Suprapubic skin (tissue), 4 donors: ENCODE data around the gene TMEM164. TPM values are rescaled to one million over a fixed set of nuclear protein-coding genes. Genes with fewer than 3 reads are reported as not detected.

Experiments used
- DNase-seq, 2 donors: peaks; one replicate each; pipeline ENCODE4 v3.0.0-alpha.2; 2019; ENCODE audit warnings: low spot score in 2 of 2
- H3K27ac ChIP-seq: fragments of 200-600 bp; sonication (generic); one replicate; pipeline ENCODE4 v1.5.1; 2019
- H3K27me3 ChIP-seq: fragments of 200-600 bp; sonication (generic); one replicate; pipeline ENCODE4 v1.5.1; 2019
- H3K36me3 ChIP-seq: fragments of 200-600 bp; sonication (generic); one replicate; pipeline ENCODE4 v1.5.1; 2019
- H3K4me1 ChIP-seq: fragments of 200-600 bp; sonication (generic); one replicate; pipeline ENCODE4 v1.5.1; 2019
- H3K4me3 ChIP-seq: fragments of 200-600 bp; sonication (generic); one replicate; pipeline ENCODE4 v1.5.1; 2019; ENCODE audit warnings: mild to moderate bottlenecking
- H3K9me3 ChIP-seq: fragments of 200-600 bp; sonication (generic); one replicate; pipeline ENCODE4 v1.5.1; 2019
- CTCF ChIP-seq, 2 donors: fragments of 200-600 bp in 1 of 2; fragments of 450-650 bp in 1 of 2; sonication (generic) in 1 of 2; IDR thresholded peaks; one replicate each; pipeline ENCODE4 v1.5.1; 2016 to 2019; ENCODE audit warnings: antibody characterized with exemption in 2 of 2, mild to moderate bottlenecking in 1 of 2, moderate library complexity in 1 of 2
- EP300 ChIP-seq: sonication (generic); formaldehyde crosslinking; IDR thresholded peaks from one replicate; pipeline ENCODE4 v1.6.1; 2017; ENCODE audit warnings: antibody characterized with exemption
- POLR2A ChIP-seq, 2 donors: fragments of 450-650 bp; IDR thresholded peaks; one replicate each; pipeline ENCODE4 v1.6.1; 2017; ENCODE audit warnings: antibody characterized with exemption in 2 of 2, mild to moderate bottlenecking in 2 of 2, moderate library complexity in 2 of 2
- POLR2AphosphoS5 ChIP-seq, 3 donors: sonication (generic); formaldehyde crosslinking; IDR thresholded peaks; one replicate each; pipeline ENCODE4 v1.6.1; 2017; ENCODE audit warnings: antibody characterized with exemption in 3 of 3
- whole genome bisulfite sequencing: methylation state at CpG from one replicate; pipeline ENCODE4 v1.1.5; 2018; 5-methylcytosine and 5-hydroxymethylcytosine counted together
- total RNA-seq, 4 donors: library from RNA; depleted of rRNA; stranded (reverse); fragments of >200 nt; gene quantifications; one replicate each; pipeline ENCODE4 v1.1.0, GENCODE V29; 2016

Gene TMEM164
- total RNA-seq, 4 donors from 2014 or later = 35.5 to 71.2 (median 58.7) TPM

GRCh38 chrX:110125446-110126162 is 122.7 kb downstream of the TMEM164 start:
- no peaks in the 10 kb centered on the region for H3K36me3 ChIP-seq
- H3K4me1 ChIP-seq = peaks cover 2% of the 10 kb centered on the region
- no peak for DNase-seq
- no peak overlapping the region for H3K27ac ChIP-seq
- WGBS = 66% methylated on average over 9 of the region's 9 CpGs
- no peak overlapping the region for H3K4me3 ChIP-seq
- no peaks in the 10 kb centered on the region for H3K9me3 ChIP-seq
- TF ChIP-seq EP300 (no peak), CTCF (IDR thresholded peaks at IDR 0.05) (no peak), POLR2A (IDR thresholded peaks at IDR 0.05) (no peak)
- H3K27me3 ChIP-seq = no peaks in the 10 kb centered on the region

- Histone ChIP-seq H3K27ac (no peak overlapping the region), H3K27me3 (no peaks in the 10 kb centered on the region), H3K9me3 (no peaks in the 10 kb centered on the region), H3K36me3 (no peaks in the 10 kb centered on the region), H3K4me1 (no peaks in the 10 kb centered on the region), H3K4me3 (no peak overlapping the region)
- no peak for DNase-seq
- WGBS = 92% methylated on average over 1 of the region's 1 CpG
- no peak for TF ChIP-seq POLR2AphosphoS5 (IDR thresholded peaks at IDR 0.05)
- no peak for TF ChIP-seq CTCF (IDR thresholded peaks at IDR 0.05)
- TF ChIP-seq EP300 = no peak
These were observed 128.1 kb downstream of the TMEM164 start for GRCh38 chrX:110131031-110131430.

GRCh38 chrX:110132450-110133114 is 129.7 kb downstream of the TMEM164 start:
- Histone ChIP-seq H3K27me3 (no peaks in the 10 kb centered on the region), H3K4me1 (no peaks in the 10 kb centered on the region), H3K36me3 (no peaks in the 10 kb centered on the region), H3K27ac (no peak overlapping the region), H3K9me3 (no peaks in the 10 kb centered on the region), H3K4me3 (no peak overlapping the region)
- DNase-seq = no peak
- TF ChIP-seq POLR2AphosphoS5 (IDR thresholded peaks at IDR 0.05) (no peak), POLR2A (IDR thresholded peaks at IDR 0.05) (no peak), CTCF (IDR thresholded peaks at IDR 0.05) (no peak), EP300 (no peak)
- 88% methylated on average over 1 of the region's 1 CpG for WGBS

GRCh38 chrX:110133735-110134370 is 130.9 kb downstream of the TMEM164 start:
- Histone ChIP-seq H3K27ac (no peak overlapping the region), H3K9me3 (no peaks in the 10 kb centered on the region), H3K4me3 (no peak overlapping the region), H3K27me3 (no peaks in the 10 kb centered on the region), H3K4me1 (no peaks in the 10 kb centered on the region), H3K36me3 (no peaks in the 10 kb centered on the region)
- no peak for TF ChIP-seq CTCF (IDR thresholded peaks at IDR 0.05)
- no peak for TF ChIP-seq EP300
- TF ChIP-seq POLR2AphosphoS5 (IDR thresholded peaks at IDR 0.05) = no peak
- no peak for TF ChIP-seq POLR2A (IDR thresholded peaks at IDR 0.05)
- no peak for DNase-seq
- WGBS = 79% methylated on average over 5 of the region's 5 CpGs

- Histone ChIP-seq H3K27ac (no peak overlapping the region), H3K36me3 (no peaks in the 10 kb centered on the region), H3K4me3 (no peak overlapping the region), H3K4me1 (no peaks in the 10 kb centered on the region), H3K9me3 (no peaks in the 10 kb centered on the region), H3K27me3 (no peaks in the 10 kb centered on the region)
- DNase-seq = no peak
- 83% methylated on average over 1 of the region's 1 CpG for WGBS
- TF ChIP-seq CTCF (IDR thresholded peaks at IDR 0.05) (no peak), EP300 (no peak)
These were observed 132.7 kb downstream of the TMEM164 start for GRCh38 chrX:110135618-110136017.
